Lung (tissue), 12 donors: ENCODE data around the gene ATG7. TPM values are rescaled to one million over a fixed set of nuclear protein-coding genes. Genes with fewer than 3 reads are reported as not detected.

Source experiments
- ATAC-seq: fragments of 200-7000 bp; cut with Tn5 transposase; one replicate; pipeline ENCODE4 v1.9.1; 2020; ENCODE audit warnings: moderate number of reproducible peaks; ENCODE audit not compliant: insufficient read depth, low FRiP score
- DNase-seq, 3 donors: peaks; one replicate each; pipeline ENCODE4 v3.0.0-alpha.2; 2013 to 2017
- H3K27ac ChIP-seq, 2 donors: one replicate each; pipeline ENCODE4 v1.5.1; 2013; ENCODE audit warnings: mild to moderate bottlenecking in 2 of 2, moderate library complexity in 2 of 2, control low read depth in 1 of 2, inconsistent platforms in 1 of 2, low read depth in 1 of 2, low read length in 1 of 2
- H3K27me3 ChIP-seq, 3 donors: one replicate each; pipeline ENCODE4 v1.5.1; 2013; ENCODE audit warnings: low read length in 2 of 3; ENCODE audit not compliant: control insufficient read depth in 3 of 3, insufficient read depth in 3 of 3
- H3K36me3 ChIP-seq, 4 donors: one replicate each; pipeline ENCODE4 v1.5.1; 2013; ENCODE audit warnings: low read length in 4 of 4, mild to moderate bottlenecking in 1 of 4, moderate library complexity in 1 of 4; ENCODE audit not compliant: control insufficient read depth in 4 of 4, insufficient read depth in 4 of 4
- H3K4me1 ChIP-seq, 5 donors: one replicate each; pipeline ENCODE4 v1.5.1; 2013; ENCODE audit warnings: low read length in 5 of 5, mild to moderate bottlenecking in 2 of 5, moderate library complexity in 1 of 5; ENCODE audit not compliant: control insufficient read depth in 5 of 5, insufficient read depth in 5 of 5
- H3K4me3 ChIP-seq: one replicate; pipeline ENCODE4 v1.5.1; 2013; ENCODE audit warnings: mild to moderate bottlenecking, control low read depth, moderate library complexity
- H3K9ac ChIP-seq, 2 donors: one replicate each; pipeline ENCODE4 v1.5.1; 2013; ENCODE audit warnings: low read length in 2 of 2, control low read depth in 1 of 2; ENCODE audit not compliant: insufficient read depth in 1 of 2
- H3K9me3 ChIP-seq, 4 donors: one replicate each; pipeline ENCODE4 v1.5.1; 2013; ENCODE audit warnings: low read length in 3 of 4, mild to moderate bottlenecking in 1 of 4, moderate library complexity in 1 of 4; ENCODE audit not compliant: control insufficient read depth in 4 of 4, insufficient read depth in 3 of 4
- WGBS, 2 donors: extraction: QIAGEN DNeasy Blood & Tissue Kit; methylation state at CpG; one replicate each; pipeline ENCODE4 v1.1.7; 2013; 5-methylcytosine and 5-hydroxymethylcytosine counted together
- polyA plus RNA-seq, 2 donors: library from polyadenylated mRNA; stranded (reverse); fragments of 200-250 nt; gene quantifications; one replicate each; pipeline ENCODE4 v1.2.1, GENCODE V29; 2013
- total RNA-seq, 2 donors: library from RNA; depleted of rRNA in 1 of 2; stranded (reverse); fragments of >200 nt in 1 of 2; gene quantifications; one replicate each; pipeline ENCODE4 v1.2.1, GENCODE V29; 2014 to 2021
- TF ChIP-seq, protein P1 (sequence below): IDR thresholded peaks from 2 replicates; pipeline ENCODE4 v1.5.1; 2012; ENCODE audit warnings: mild to moderate bottlenecking; ENCODE audit errors: control extremely low read depth, extremely low read depth
- donor health status: control.
- donor health status: control.
- donor health status: Bipolar disorder and iron deficiency.
- donor health status: healthy.
- donor health status: DM: yes; HTN: yes; CAD: no.

Gene ATG7
- total and polyA plus RNA-seq, 4 donors, result 11.2 to 72.0 (median 53.3) TPM

DNA sequence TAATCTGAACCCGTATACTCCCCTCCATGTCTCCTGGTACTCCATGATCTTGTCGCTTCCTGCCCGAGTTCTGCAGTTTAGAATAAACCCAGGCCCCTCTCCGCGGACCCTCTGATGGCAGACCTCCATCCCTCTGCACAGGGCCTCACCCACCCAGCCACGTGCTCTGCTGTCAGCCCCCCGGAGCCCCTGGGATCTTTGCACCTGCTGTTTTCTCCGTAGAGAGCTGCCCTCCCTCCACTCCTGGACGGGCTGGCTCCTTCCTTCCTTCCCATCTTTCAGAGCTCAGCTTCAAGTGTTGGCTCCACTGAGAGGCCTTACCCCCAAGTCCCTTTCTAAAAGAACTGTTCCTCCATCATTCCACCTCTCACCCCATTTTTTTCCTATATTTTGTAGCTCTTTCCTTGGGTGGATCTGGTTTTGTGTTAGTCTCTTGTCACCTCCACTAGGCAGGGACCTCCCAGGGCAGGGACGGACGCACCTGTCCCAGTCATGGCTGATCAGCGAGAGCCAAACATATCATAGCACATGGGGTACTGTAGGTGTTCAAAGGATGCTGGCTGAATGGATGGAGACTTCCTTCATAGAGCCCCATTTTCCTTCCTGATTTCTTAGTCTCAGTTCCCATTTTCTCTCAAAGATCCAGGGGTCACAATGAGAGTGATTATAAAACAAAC is 264.9 kb downstream of the ATG7 start:
- Histone ChIP-seq H3K9ac (no peak overlapping the region), H3K4me3 (no peak overlapping the region), H3K36me3 (peaks cover 0 to 2% (median 0%) of the 10 kb centered on the region in 4 donors), H3K9me3 (no peaks in the 10 kb centered on the region), H3K27ac (no peak overlapping the region), H3K27me3 (no peaks in the 10 kb centered on the region), H3K4me1 (peaks cover 0 to 28% (median 0%) of the 10 kb centered on the region in 5 donors)
- TF ChIP-seq, protein P1, sequence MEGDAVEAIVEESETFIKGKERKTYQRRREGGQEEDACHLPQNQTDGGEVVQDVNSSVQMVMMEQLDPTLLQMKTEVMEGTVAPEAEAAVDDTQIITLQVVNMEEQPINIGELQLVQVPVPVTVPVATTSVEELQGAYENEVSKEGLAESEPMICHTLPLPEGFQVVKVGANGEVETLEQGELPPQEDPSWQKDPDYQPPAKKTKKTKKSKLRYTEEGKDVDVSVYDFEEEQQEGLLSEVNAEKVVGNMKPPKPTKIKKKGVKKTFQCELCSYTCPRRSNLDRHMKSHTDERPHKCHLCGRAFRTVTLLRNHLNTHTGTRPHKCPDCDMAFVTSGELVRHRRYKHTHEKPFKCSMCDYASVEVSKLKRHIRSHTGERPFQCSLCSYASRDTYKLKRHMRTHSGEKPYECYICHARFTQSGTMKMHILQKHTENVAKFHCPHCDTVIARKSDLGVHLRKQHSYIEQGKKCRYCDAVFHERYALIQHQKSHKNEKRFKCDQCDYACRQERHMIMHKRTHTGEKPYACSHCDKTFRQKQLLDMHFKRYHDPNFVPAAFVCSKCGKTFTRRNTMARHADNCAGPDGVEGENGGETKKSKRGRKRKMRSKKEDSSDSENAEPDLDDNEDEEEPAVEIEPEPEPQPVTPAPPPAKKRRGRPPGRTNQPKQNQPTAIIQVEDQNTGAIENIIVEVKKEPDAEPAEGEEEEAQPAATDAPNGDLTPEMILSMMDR, result no peak
- DNase-seq (no peak), ATAC-seq (no peak)
- 93 to 96% methylated on average over 12 of the region's 12 CpGs for WGBS, 2 donors

DNA sequence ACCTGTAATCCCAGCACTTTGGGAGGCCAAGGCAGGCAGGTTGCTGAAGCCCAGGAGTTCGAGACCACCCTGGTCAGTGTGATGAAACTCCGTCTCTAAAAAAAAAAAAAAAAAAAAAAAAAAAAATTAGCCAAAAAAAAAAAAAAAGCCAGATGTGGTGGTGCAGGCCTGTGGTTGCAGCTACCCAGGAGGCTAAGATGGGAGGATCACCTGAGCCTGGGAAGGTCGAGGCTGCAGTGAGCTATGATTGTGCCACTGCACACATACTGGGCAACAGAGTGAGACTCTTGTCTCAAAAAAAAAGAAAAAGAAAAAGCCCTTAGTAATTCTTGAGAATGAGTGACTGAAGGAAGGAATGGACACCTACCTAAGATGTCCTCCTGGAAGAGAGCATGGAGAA is 266.4 kb downstream of the ATG7 start:
- DNase-seq, result no peak
- no peak overlapping the region for H3K4me3 ChIP-seq
- ATAC-seq, result no peak

DNA sequence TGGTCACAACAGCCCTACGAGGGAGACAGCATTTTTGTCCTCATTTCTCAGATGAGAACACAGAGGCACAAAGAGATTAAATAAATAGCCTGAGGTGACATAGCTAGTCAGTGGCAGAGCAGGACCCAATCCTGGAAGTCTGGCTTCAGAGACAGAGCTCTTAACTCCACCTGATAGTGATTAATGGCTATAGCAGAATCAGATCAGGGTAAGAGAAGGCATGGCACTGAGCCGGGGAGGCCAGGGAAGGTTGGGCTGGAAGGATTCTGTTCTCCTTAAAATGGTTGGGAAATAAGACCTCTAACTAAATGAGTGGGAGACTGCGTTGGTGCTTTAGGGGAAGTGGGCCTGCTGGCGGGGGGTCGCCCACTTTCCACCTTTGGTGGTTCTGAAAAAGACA is 267.0 kb downstream of the ATG7 start:
- WGBS, 2 donors, result 90 to 91% methylated on average over 5 of the region's 5 CpGs
- Histone ChIP-seq H3K36me3 (peaks cover 0 to 2% (median 0%) of the 10 kb centered on the region in 4 donors), H3K9ac (no peak overlapping the region), H3K27ac (no peak overlapping the region), H3K9me3 (peaks cover 0 to 2% (median 0%) of the 10 kb centered on the region in 4 donors), H3K27me3 (no peaks in the 10 kb centered on the region), H3K4me3 (no peak overlapping the region), H3K4me1 (peaks cover 0 to 19% (median 4%) of the 10 kb centered on the region in 5 donors)
- no peak for ATAC-seq
- TF ChIP-seq, protein P1, result no peak
- DNase-seq, result no peak

More for the DNA sequence above, 266.4 kb downstream of the ATG7 start:
- H3K27me3 ChIP-seq, result no peaks in the 10 kb centered on the region
- H3K36me3 ChIP-seq, result peaks cover 0 to 2% (median 0%) of the 10 kb centered on the region in 4 donors
- TF ChIP-seq, protein P1, result no peak
- H3K9ac ChIP-seq, result no peak overlapping the region
- H3K4me1 ChIP-seq, result peaks cover 0 to 22% (median 0%) of the 10 kb centered on the region in 5 donors
- peaks cover 0 to 2% (median 0%) of the 10 kb centered on the region in 4 donors for H3K9me3 ChIP-seq
- no peak overlapping the region for H3K27ac ChIP-seq
- 95% methylated on average over 3 of the region's 3 CpGs for WGBS, 2 donors
